HG02798 (cell line): ENCODE results near the gene ABL2.
"Not testable (repeated sequence)": the region's sequence is repeated elsewhere in the genome, so short reads cannot be mapped to it uniquely, and the experiment has no call there.

Experiments used
- ATAC-seq: cut with Tn5 transposase; IDR thresholded peaks from one replicate; pipeline ENCODE4 v1.9.1; 2021; ENCODE audit warnings: mild to moderate bottlenecking; ENCODE audit not compliant: unreplicated experiment, poor library complexity

The ABL2 gene

GRCh38 chr1:179175011-179175841, 54.3 kb downstream of the ABL2 start:
- ATAC-seq, result no peak

DNA sequence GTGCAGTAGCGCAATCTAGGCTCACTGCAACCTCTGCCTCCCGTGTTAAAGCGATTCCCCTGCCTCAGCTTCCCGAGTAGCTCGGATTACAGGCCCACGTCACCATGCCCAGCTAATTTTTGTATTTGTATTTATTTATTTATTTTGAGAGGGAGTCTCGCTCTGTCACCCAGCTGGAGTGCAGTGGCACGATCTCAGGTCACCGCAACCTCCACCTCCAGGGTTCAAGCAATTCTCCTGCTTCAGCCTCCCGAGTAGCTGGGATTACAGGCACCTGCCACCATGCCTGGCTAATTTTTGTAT, 59.1 kb downstream of the ABL2 start:
- not testable (repeated sequence) for ATAC-seq

- ATAC-seq, result no peak
Measured at GRCh38 chr1:179169616-179170467, 59.6 kb downstream of the ABL2 start.

DNA sequence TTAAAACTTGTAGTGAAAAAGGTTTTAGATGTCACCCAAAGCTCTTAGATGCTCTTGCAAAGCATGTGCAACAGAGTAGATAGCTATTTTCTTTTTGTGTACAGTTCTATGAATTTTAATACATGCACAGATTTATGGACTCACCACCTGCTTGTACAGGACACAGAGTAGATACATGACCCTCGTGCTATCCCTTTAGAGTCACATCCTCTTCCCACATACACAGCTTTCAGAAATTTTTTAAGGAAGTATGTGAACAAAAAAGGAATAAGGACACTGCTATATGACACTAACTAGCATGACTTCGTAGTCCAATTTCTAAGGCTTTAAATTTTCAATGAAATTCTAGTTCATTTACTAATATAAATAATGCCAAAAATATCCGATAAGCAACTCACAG, 60.9 kb downstream of the ABL2 start:
- no peak for ATAC-seq

DNA sequence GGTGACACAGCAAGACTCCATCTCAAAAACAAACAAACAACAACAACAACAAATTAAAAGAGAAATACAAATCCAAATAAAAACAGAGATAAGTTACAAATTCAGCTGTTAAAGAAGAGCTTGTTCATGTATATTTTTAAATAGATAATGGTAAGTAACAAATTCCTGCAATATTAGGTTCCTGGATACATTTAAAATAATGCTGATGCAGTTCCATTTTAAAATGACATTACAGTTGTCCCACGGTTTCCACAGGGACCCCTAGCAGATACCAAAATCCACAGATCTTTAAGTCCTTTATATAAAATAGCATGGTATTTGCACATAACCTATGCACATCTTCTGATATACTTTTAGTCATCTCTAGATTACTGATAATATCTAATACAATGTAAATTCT, 61.5 kb downstream of the ABL2 start:
- no peak for ATAC-seq

GRCh38 chr1:179167418-179167777, 62.1 kb downstream of the ABL2 start:
- no peak for ATAC-seq

GRCh38 chr1:179166663-179167417, 62.6 kb downstream of the ABL2 start:
- no peak for ATAC-seq

DNA sequence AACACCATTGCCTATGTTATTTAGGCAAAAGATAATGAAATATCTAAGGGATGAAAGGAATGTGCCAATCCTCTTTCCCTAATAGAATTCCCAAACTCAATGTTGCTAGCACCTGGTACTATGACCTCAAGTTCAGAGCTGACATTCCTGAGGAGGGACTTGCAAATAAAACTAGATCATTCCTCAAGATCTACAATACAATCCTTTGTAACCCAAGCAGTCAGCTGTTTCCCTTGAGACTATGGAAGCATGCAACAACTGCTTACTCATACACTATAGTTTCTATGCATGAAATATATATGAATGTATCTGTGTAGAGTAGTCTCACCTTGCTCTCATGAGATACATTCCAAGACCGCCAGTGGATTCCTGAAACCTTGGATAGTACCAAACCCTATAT, 65.0 kb downstream of the ABL2 start:
- ATAC-seq, result no peak

GRCh38 chr1:179156708-179157107, 72.8 kb downstream of the ABL2 start:
- ATAC-seq, result no peak

DNA sequence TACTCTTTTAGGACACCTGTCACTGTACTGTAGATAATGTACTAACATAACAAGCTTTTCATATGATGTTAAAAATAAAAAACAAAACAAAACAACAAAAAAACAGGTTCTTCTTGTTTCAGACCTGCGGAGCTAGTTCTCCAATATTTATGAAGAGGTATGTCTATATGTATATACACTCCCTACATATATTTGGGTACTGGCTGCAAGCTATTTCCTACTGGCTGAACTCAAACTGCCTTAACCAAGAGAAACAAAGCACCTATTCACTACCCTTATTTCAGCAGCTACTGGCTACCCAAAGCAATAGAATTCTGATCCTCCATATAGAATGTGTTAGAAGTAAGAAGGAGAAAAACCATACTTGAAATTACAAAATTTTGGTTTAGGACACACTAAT, 73.5 kb downstream of the ABL2 start:
- ATAC-seq, result no peak

GRCh38 chr1:179155615-179156014, 73.9 kb downstream of the ABL2 start:
- ATAC-seq, result no peak

DNA sequence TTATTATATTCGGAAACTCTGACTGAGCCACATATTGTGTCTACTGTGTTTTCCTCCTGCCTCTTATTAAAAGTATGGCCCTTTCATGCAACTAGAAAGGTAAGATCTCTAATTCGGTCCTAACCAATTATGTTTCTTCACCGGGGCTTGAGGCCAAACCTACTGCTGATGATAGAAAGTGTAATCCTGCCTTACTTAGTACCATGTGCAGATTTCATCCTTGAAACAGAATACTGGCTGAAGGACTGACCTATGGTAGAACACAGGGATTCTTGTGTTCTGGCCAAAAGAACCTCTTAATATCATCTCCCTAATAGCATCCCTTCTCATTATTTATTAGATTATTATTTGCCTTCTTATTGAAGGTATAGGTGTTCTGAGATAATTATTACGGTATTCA, 75.0 kb downstream of the ABL2 start:
- no peak for ATAC-seq

DNA sequence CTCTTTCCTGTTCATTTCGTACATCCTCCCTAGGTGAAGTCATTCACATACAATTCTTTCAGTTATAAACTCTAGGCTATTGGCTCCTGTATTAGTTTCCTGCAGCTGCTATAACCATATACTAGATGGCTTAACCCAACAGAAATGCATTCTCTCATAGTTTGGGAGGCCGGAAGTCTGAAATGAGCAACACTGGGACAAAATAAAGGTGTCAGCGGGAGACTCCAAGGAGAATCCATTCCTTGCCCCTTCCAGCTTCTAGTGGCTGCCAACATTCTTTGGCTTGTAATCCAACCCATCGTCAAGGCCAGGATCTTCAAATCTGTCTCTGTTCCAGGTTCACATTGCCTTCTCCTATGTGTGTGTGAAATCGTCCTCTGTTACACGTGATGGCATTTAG, 76.3 kb downstream of the ABL2 start:
- ATAC-seq, result no peak

GRCh38 chr1:179151908-179152682, 77.4 kb downstream of the ABL2 start:
- ATAC-seq, result no peak

- ATAC-seq, result no peak
Measured at GRCh38 chr1:179146911-179147310, 82.6 kb downstream of the ABL2 start.

DNA sequence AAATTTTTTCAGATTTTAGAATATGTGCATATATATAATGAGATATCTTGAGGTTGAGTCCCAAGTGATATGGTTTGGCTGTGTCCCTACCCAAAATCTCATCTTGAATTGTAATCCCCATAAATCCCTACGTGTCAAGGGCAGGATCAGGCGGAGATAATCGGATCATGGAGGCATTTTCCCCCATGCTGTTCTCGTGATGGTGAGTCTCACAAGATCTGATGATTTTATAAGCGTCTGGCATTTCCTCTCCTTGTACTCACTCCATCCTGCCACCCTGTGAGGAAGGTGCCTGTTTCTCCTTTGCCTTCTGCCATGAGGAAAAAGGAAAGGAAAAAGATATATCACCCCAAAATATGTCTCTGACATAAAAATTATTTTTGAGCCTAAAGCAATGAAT, 83.0 kb downstream of the ABL2 start:
- no peak for ATAC-seq

GRCh38 chr1:179145521-179145920, 84.0 kb downstream of the ABL2 start:
- no peak for ATAC-seq

DNA sequence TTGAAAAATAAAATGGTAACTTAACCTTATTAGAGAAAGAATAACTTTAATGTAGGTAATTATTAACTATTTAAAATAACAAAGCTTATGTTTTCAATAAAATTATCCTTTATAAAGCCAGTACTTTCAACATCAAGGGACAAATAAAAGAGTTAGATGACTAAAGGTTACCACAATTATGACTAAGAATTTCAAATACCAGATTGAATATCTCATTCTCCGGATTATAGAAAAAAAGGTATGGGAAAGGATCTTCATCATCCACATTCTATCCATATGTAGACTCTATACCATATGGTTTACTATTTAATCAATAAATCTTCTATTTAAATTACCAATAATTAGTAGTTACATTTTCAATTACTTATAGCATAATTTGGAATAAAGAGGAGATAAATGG, 84.9 kb downstream of the ABL2 start:
- no peak for ATAC-seq

DNA sequence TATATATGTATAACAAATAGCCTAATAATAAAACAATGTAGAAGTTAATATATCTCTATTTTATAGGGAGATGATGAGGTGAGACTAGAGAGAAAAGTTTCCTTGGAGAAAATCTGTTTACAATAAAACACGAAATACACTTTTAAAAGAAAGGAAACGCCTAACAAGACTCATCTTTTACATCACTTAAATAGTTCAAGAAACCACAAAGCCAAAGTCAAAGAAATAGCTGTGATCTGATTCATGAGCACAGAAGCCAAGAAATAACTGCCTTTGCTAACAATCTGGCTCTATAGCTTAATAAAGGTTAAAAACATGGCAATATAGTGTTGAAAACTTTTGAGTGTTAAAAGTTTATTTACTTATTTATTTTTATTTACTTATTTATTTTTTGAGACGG, 86.2 kb downstream of the ABL2 start:
- no peak for ATAC-seq

DNA sequence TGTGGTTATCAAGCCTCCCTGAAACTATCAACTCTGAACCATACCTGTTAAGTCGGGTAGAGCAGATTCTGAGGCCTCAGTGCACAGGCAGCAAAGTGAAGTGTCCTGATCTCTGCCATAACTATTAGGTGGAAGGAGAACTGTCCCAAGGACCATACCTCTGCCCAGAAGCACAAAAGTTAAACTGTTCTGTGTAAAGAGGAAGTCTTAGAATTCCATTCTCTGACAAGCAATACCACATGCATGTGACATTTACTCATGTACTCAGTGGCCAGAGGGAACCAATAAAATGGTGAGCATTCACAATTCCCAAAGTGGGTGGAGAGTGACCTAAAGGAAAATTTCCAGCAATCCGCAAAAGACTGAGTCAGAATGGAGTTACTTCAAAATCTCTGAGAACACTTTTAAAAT, 86.6 kb downstream of the ABL2 start:
- ATAC-seq, result no peak
